K562 (cell line): Measurements from ENCODE around the gene EFCAB13. TPM values are rescaled to one million over a fixed set of nuclear protein-coding genes. Genes with fewer than 3 reads are reported as not detected.

Experiments
- ATAC-seq: fragments of 200-7000 bp; cut with Tn5 transposase; 3 replicates; pipeline ENCODE4 v1.9.1; 2020; ENCODE audit warnings: moderate library complexity
- BruUV-seq: library from RNA; stranded (reverse); fragments of 400-500 nt; replicated peaks from 2 replicates; lab custom pipeline; 2021; lab: Mats Ljungman, UMichigan
- CTCF ChIA-PET: fragments of 300-600 bp; formaldehyde crosslinking; extraction: SDS; loops from one replicate; lab custom pipeline; 2021; ENCODE audit warnings: low intra/inter-chr PET ratio; lab: Yijun Ruan, JAX
- POLR2A ChIA-PET: fragments of 300-600, 350-650 bp; sonication (Branson Sonifier 250); formaldehyde crosslinking; extraction: SDS; loops from one replicate; lab custom pipeline; 2021; ENCODE audit warnings: antibody characterized with exemption, inconsistent platforms; lab: Yijun Ruan, JAX
- DNase-seq, 4 experiments: peaks; one replicate each; pipeline versions ENCODE4 v3.0.0 to v3.0.0-alpha.2; 2011 to 2018; ENCODE audit warnings: low spot score in 3 of 4, mixed read lengths in 3 of 4; ENCODE audit errors: extremely low read depth in 1 of 4
- FAIRE-seq: peaks from 2 replicates; lab custom pipeline; 2011; peaks lifted over from hg19 to GRCh38; lab: Jason Lieb, UNC
- H2AFZ ChIP-seq: 2 replicates; pipeline ENCODE4 v1.6.0; 2011; ENCODE audit warnings: low read depth, low read length, control low read depth, inconsistent platforms
- H3K27ac ChIP-seq: fragments of 200-600 bp; 3 replicates; pipeline ENCODE4 v1.8.0; 2011; ENCODE audit warnings: low read depth, mild to moderate bottlenecking, control low read depth, inconsistent platforms, low read length, moderate library complexity, mixed read lengths; ENCODE audit errors: extremely low read depth
- H3K27me3 ChIP-seq, 2 experiments: fragments of 300-600 bp in 1 of 2; 2 replicates in 1 of 2; 3 replicates in 1 of 2; pipeline versions ENCODE4 v1.6.0 to v1.8.0; 2011; ENCODE audit warnings: inconsistent platforms in 2 of 2, low read length in 2 of 2, mild to moderate bottlenecking in 1 of 2, mixed read lengths in 1 of 2, moderate library complexity in 1 of 2; ENCODE audit not compliant: control insufficient read depth in 2 of 2, insufficient read depth in 2 of 2
- H3K36me3 ChIP-seq: fragments of 300-600 bp; 3 replicates; pipeline ENCODE4 v1.8.0; 2011; ENCODE audit warnings: mild to moderate bottlenecking, low read length, inconsistent platforms; ENCODE audit not compliant: control insufficient read depth, insufficient read depth
- H3K4me1 ChIP-seq, 2 experiments: fragments of 200-600 bp in 1 of 2; replicated peaks in 1 of 2; 2 replicates in 1 of 2; 3 replicates in 1 of 2; pipeline versions ENCODE4 v1.5.1 to v1.8.0; 2011; ENCODE audit warnings: inconsistent platforms in 2 of 2, low read length in 2 of 2, mild to moderate bottlenecking in 1 of 2, mixed read lengths in 1 of 2, moderate library complexity in 1 of 2; ENCODE audit not compliant: control insufficient read depth in 2 of 2, insufficient read depth in 2 of 2
- H3K4me2 ChIP-seq: 2 replicates; pipeline ENCODE4 v1.6.1; 2011; ENCODE audit warnings: low read length, control low read depth, inconsistent platforms, mixed read lengths; ENCODE audit not compliant: insufficient read depth
- H3K4me3 ChIP-seq: fragments of 200-600 bp; sonication (generic), shearing (Covaris generic); 2 replicates; pipeline ENCODE4 v1.5.1; 2016; ENCODE audit warnings: control low read depth, inconsistent platforms
- H3K79me2 ChIP-seq: fragments of 200-600 bp; 3 replicates; pipeline ENCODE4 v1.8.0; 2011; ENCODE audit warnings: low read length, inconsistent platforms; ENCODE audit not compliant: control insufficient read depth, insufficient read depth
- H3K9ac ChIP-seq, 2 experiments: 2 replicates each; pipeline versions ENCODE4 v1.6.0 to v1.6.1; 2011; ENCODE audit warnings: low read depth in 2 of 2, low read length in 2 of 2, control low read depth in 1 of 2, inconsistent platforms in 1 of 2, mild to moderate bottlenecking in 1 of 2, mixed read lengths in 1 of 2; ENCODE audit not compliant: insufficient read depth in 1 of 2
- H3K9me1 ChIP-seq: one replicate; pipeline ENCODE4 v1.6.0; 2011; ENCODE audit warnings: inconsistent platforms, mild to moderate bottlenecking, low read length, moderate library complexity; ENCODE audit not compliant: control insufficient read depth, insufficient read depth
- H3K9me3 ChIP-seq: replicated peaks from 2 replicates; pipeline ENCODE4 v1.5.1; 2011; ENCODE audit warnings: low read depth, low read length, inconsistent platforms; ENCODE audit not compliant: control insufficient read depth, insufficient read depth
- H4K20me1 ChIP-seq: replicated peaks from 2 replicates; pipeline ENCODE4 v1.6.1; 2011; ENCODE audit warnings: low read length, inconsistent platforms, mixed read lengths; ENCODE audit not compliant: control insufficient read depth, insufficient read depth
- ATF3 ChIP-seq, 2 experiments: fragments of 450-650 bp in 1 of 2; sonication (generic) in 1 of 2; formaldehyde crosslinking in 1 of 2; IDR thresholded peaks in 1 of 2; conservative IDR thresholded peaks in 1 of 2; 2 replicates each; pipeline versions ENCODE4 v1.6.1 to v1.8.1; 2016 to 2023; ENCODE audit warnings: mild to moderate bottlenecking in 2 of 2, moderate library complexity in 2 of 2, inconsistent platforms in 1 of 2, missing genetic modification reagents in 1 of 2
- CBFA2T2 ChIP-seq: fragments of 450-650 bp; conservative IDR thresholded peaks from 2 replicates; pipeline ENCODE4 v1.6.1; 2017; ENCODE audit warnings: mild to moderate bottlenecking
- CREM ChIP-seq: IDR thresholded peaks from 2 replicates; pipeline ENCODE4 v1.6.1; 2014; ENCODE audit warnings: antibody characterized with exemption, low read depth
- JUND ChIP-seq, 2 experiments: IDR thresholded peaks; 2 replicates in 1 of 2; 3 replicates in 1 of 2; pipeline ENCODE4 v1.6.1; 2011; ENCODE audit warnings: borderline replicate concordance in 2 of 2, low read depth in 2 of 2, low read length in 2 of 2, improper control_type of control experiment in 1 of 2, missing biosample characterization in 1 of 2, missing genetic modification characterization in 1 of 2, missing genetic modification reagents in 1 of 2
- MEF2D ChIP-seq: conservative IDR thresholded peaks from 2 replicates; pipeline ENCODE4 v1.6.1; 2016; ENCODE audit warnings: low read depth, missing genetic modification characterization, missing compliant biosample characterization
- MLLT1 ChIP-seq, 2 experiments: fragments of 450-650 bp; IDR thresholded peaks; 2 replicates each; pipeline ENCODE4 v1.6.1; 2016
- MXI1 ChIP-seq: IDR thresholded peaks from 2 replicates; pipeline ENCODE4 v1.6.1; 2011; ENCODE audit warnings: low read depth, mild to moderate bottlenecking, improper control_type of control experiment, low read length
- SMAD4 ChIP-seq: fragments of 250-450 bp; sonication (Bioruptor Pico); conservative IDR thresholded peaks from 2 replicates; pipeline ENCODE4 v1.8.0; 2021; ENCODE audit warnings: inconsistent platforms, mild to moderate bottlenecking, moderate library complexity
- TEAD4 ChIP-seq, 2 experiments: sonication (generic) in 1 of 2; formaldehyde crosslinking in 1 of 2; IDR thresholded peaks; 2 replicates each; pipeline versions ENCODE4 v1.6.1 to v1.8.0; 2012 to 2022; ENCODE audit warnings: borderline replicate concordance in 1 of 2, inconsistent platforms in 1 of 2, low read length in 1 of 2, mild to moderate bottlenecking in 1 of 2, missing genetic modification reagents in 1 of 2
- XRCC3 ChIP-seq: fragments of 450-650 bp; IDR thresholded peaks from 2 replicates; pipeline ENCODE4 v1.6.1; 2017; ENCODE audit warnings: mild to moderate bottlenecking, moderate library complexity
- ZFX ChIP-seq: sonication (generic); formaldehyde crosslinking; IDR thresholded peaks from 2 replicates; pipeline ENCODE4 v1.8.0; 2022; ENCODE audit warnings: mild to moderate bottlenecking, missing genetic modification reagents, moderate library complexity
- ZNF280B ChIP-seq: fragments of 250-450 bp; sonication (Bioruptor Pico); IDR thresholded peaks from 2 replicates; pipeline ENCODE4 v1.5.1; 2021; ENCODE audit warnings: mild to moderate bottlenecking
- ZNF583 ChIP-seq: fragments of 250-450 bp; sonication (Bioruptor Pico); IDR thresholded peaks from 2 replicates; pipeline ENCODE4 v1.4.0; 2020
- ZNF589 ChIP-seq: fragments of 200-800 bp; sonication (Bioruptor generic); IDR thresholded peaks from 2 replicates; pipeline ENCODE4 v1.6.1; 2016; ENCODE audit warnings: low read depth, missing genetic modification characterization, missing compliant biosample characterization
- WGBS: fragments of 100-300 bp; shearing (Covaris generic); methylation state at CpG from one replicate; pipeline ENCODE4 v1.1.6; 2016; ENCODE audit warnings: low coverage, mixed read lengths; ENCODE audit not compliant: insufficient coverage; ENCODE audit errors: missing lambda C conversion rate; 5-methylcytosine and 5-hydroxymethylcytosine counted together
- in situ Hi-C: fragments of 300-500 bp; cut with MboI; formaldehyde crosslinking; loops from 4 replicates; pipeline ENCODE4 v1.15.0; 2018; ENCODE audit warnings: inconsistent platforms, mixed read lengths
- intact Hi-C: fragments of 100-400 bp; cut with micrococcal nuclease; formaldehyde crosslinking; loops from 2 replicates; pipeline ENCODE4 v1.14.2; 2022
- polyA plus RNA-seq, 8 experiments: library from polyadenylated mRNA; depleted of rRNA in 4 of 8; stranded (reverse) in 5 of 8; unstranded in 3 of 8; fragments of >200 nt; fragmentation: Nextera tagmentation in 2 of 8; fragmentation: Illumina TruSeq in 1 of 8; extraction: Ambion mirVana in 2 of 8; extraction: Trizol in 1 of 8; gene quantifications; 2 replicates each; pipeline versions ENCODE4 v1.2.1 to v1.2.3, GENCODE V29; 2011 to 2014; ENCODE audit warnings: inconsistent platforms in 1 of 8, missing spikeins in 1 of 8
- total RNA-seq, 7 experiments: library from RNA; depleted of rRNA in 6 of 7; stranded (reverse); fragments of >200 nt in 6 of 7; fragmentation: Illumina TruSeq in 2 of 7; extraction: Trizol in 2 of 7; gene quantifications; 2 replicates each; pipeline versions ENCODE4 v1.2.1 to v1.2.3, GENCODE V29; 2011 to 2021; ENCODE audit warnings: low replicate concordance in 1 of 7

The EFCAB13 gene
- total and polyA plus RNA-seq, 9 of the 15 experiments (the other 6 are each of a cell fraction or from before 2014, with no cell fraction given), result 0.32 to 1.3 (median 0.95) TPM

GRCh38 chr17:47290870-47291241 lies 32.9 kb upstream of the EFCAB13 start:
- Histone ChIP-seq H3K9me1 (peaks cover 7% of the 10 kb centered on the region), H3K4me1 (peaks cover 54 to 71% of the 10 kb centered on the region in 2 experiments), H3K36me3 (no peaks in the 10 kb centered on the region), H2AFZ (peak overlapping the region; percentile 80), H3K4me3 (no peak overlapping the region), H3K79me2 (no peaks in the 10 kb centered on the region), H3K4me2 (no peak overlapping the region; the same call in 1 of the 2 replicates), H3K9ac (peak overlapping the region; percentile 35 to 70), H3K9me3 (no peaks in the 10 kb centered on the region), H3K27ac (peak overlapping the region; percentile 50), H3K27me3 (no peaks in the 10 kb centered on the region), H4K20me1 (no peaks in the 10 kb centered on the region)
- ChIA-PET POLR2A (interaction anchor here (0.6 to 3.6 kb wide), 7 partner anchors 10 to 51 kb away, joined by 3 to 18 read pairs (median 4); no protein-coding TSS in a partner anchor), CTCF (no interaction called here)
- BruUV-seq, result no TSS peak
- intact Hi-C loops (loop anchor here (5.0 kb wide), 1 partner anchor 34 kb away; no protein-coding TSS in a partner anchor), in situ Hi-C loops (no loop called here)
- ATAC-seq (no peak), FAIRE-seq (no peak), DNase-seq (peak in 1 of 4 experiments; percentile 45)
- WGBS, result 27% methylated on average over 5 of the region's 5 CpGs
- TF ChIP-seq XRCC3, result no peak
- no peak for TF ChIP-seq MLLT1 (IDR thresholded peaks at IDR 0.05)
- TF ChIP-seq TEAD4 (IDR thresholded peaks at IDR 0.05; ENCODE audit: low read length), result 0 out of 2 replicates have a peak, but pooled peaks have one; percentile 8
- TF ChIP-seq TEAD4 (CRISPR knock-in tag; IDR thresholded peaks at IDR 0.05; ENCODE audit: borderline replicate concordance), result no peak
- no peak for TF ChIP-seq ZNF280B
- TF ChIP-seq ATF3 (IDR thresholded peaks at IDR 0.05), result peak; percentile 77
- TF ChIP-seq ATF3 (CRISPR knock-in tag; conservative IDR thresholded peaks at IDR 0.05), result no peak
- TF ChIP-seq CREM, result peak; percentile 13; the same call in 1 of the 2 replicates
- TF ChIP-seq MXI1, result no peak
- TF ChIP-seq ZFX (CRISPR knock-in tag), result no peak
- TF ChIP-seq MEF2D (tag), result peak; percentile 46; the same call in 1 of the 2 replicates
- TF ChIP-seq JUND (IDR thresholded peaks at IDR 0.05; ENCODE audit: borderline replicate concordance, low read depth, low read length), result peak; percentile 49
- TF ChIP-seq JUND (tag; IDR thresholded peaks at IDR 0.05; ENCODE audit: borderline replicate concordance, low read depth, low read length), result no peak
- no peak for TF ChIP-seq ZNF583
- TF ChIP-seq CBFA2T2, result peak; percentile 16; the same call in 1 of the 2 replicates
- TF ChIP-seq SMAD4 (CRISPR knock-in tag), result peak; percentile 51; the same call in 1 of the 2 replicates
- 0 out of 2 replicates have a peak, but pooled peaks have one; percentile 1 for TF ChIP-seq ZNF589 (CRISPR knock-in tag)
